WTC11 (cell line): ENCODE results near the gene TRIM17. TPM values are rescaled to one million over a fixed set of nuclear protein-coding genes. Genes with fewer than 3 reads are reported as not detected.

Experiments
- ATAC-seq: fragments of 200-7000 bp; cut with Tn5 transposase; 2 replicates; pipeline ENCODE4 v1.10.0; 2021; ENCODE audit warnings: mild to moderate bottlenecking, moderate library complexity
- CTCF ChIA-PET: fragments of 300-600 bp; sonication (Branson Sonifier 250); formaldehyde crosslinking; loops from one replicate; lab custom pipeline; 2021; ENCODE audit warnings: antibody characterized with exemption; lab: Charles Lee
- POLR2A ChIA-PET: fragments of 350-600 bp; sonication (Branson Sonifier 250); formaldehyde crosslinking; loops from one replicate; lab custom pipeline; 2021; ENCODE audit warnings: antibody characterized with exemption; lab: Charles Lee
- DNase-seq: peaks from one replicate; pipeline ENCODE4 v3.0.0; 2021; ENCODE audit warnings: low spot score
- H3K27ac Mint-ChIP-seq: 2 replicates; pipeline ENCODE4 v1.8.0; 2021; ENCODE audit warnings: mixed read lengths
- H3K27me3 Mint-ChIP-seq: 2 replicates; pipeline ENCODE4 v1.8.0; 2021; ENCODE audit warnings: low read depth, mild to moderate bottlenecking, moderate library complexity, mixed read lengths
- H3K36me3 Mint-ChIP-seq: 2 replicates; pipeline ENCODE4 v1.8.0; 2021; ENCODE audit warnings: mixed read lengths
- H3K4me1 Mint-ChIP-seq: 2 replicates; pipeline ENCODE4 v1.8.0; 2022; ENCODE audit warnings: mixed read lengths
- H3K4me3 Mint-ChIP-seq: 2 replicates; pipeline ENCODE4 v1.8.0; 2021; ENCODE audit warnings: mild to moderate bottlenecking, moderate library complexity, mixed read lengths
- H3K9me3 Mint-ChIP-seq: 2 replicates; pipeline ENCODE4 v1.8.0; 2021; ENCODE audit warnings: mixed read lengths
- AFF4 ChIP-seq: sonication (generic); formaldehyde crosslinking; IDR thresholded peaks from 2 replicates; pipeline ENCODE4 v1.8.1; 2023; ENCODE audit warnings: mild to moderate bottlenecking, missing genetic modification reagents, borderline replicate concordance
- CREB1 ChIP-seq: sonication (generic); formaldehyde crosslinking; IDR thresholded peaks from 2 replicates; pipeline ENCODE4 v1.8.0; 2023; ENCODE audit warnings: mild to moderate bottlenecking, missing genetic modification reagents
- CTCF ChIP-seq: fragments of 200-600 bp; IDR thresholded peaks from 2 replicates; pipeline ENCODE4 v1.8.0; 2022; ENCODE audit warnings: antibody characterized with exemption
- EMX1 ChIP-seq: fragments of 250-450 bp; sonication (Bioruptor Pico); IDR thresholded peaks from 2 replicates; pipeline ENCODE4 v1.8.0; 2021; ENCODE audit warnings: mild to moderate bottlenecking
- FOXK1 ChIP-seq: sonication (generic); formaldehyde crosslinking; IDR thresholded peaks from 2 replicates; pipeline ENCODE4 v1.8.0; 2022; ENCODE audit warnings: mild to moderate bottlenecking, moderate library complexity, missing genetic modification reagents
- FOXP1 ChIP-seq: sonication (generic); formaldehyde crosslinking; IDR thresholded peaks from 2 replicates; pipeline ENCODE4 v1.8.0; 2022; ENCODE audit warnings: missing genetic modification reagents, mild to moderate bottlenecking, moderate library complexity, borderline replicate concordance
- HMGXB4 ChIP-seq: sonication (generic); formaldehyde crosslinking; IDR thresholded peaks from 2 replicates; pipeline ENCODE4 v1.8.1; 2023; ENCODE audit warnings: mild to moderate bottlenecking, moderate library complexity, missing genetic modification reagents
- JAZF1 ChIP-seq: fragments of 250-450 bp; sonication (Bioruptor Pico); IDR thresholded peaks from 2 replicates; pipeline ENCODE4 v1.9.0; 2021; ENCODE audit warnings: moderate library complexity, mild to moderate bottlenecking, inconsistent platforms
- KAT7 ChIP-seq: sonication (generic); formaldehyde crosslinking; IDR thresholded peaks from 2 replicates; pipeline ENCODE4 v1.8.1; 2023; ENCODE audit warnings: missing genetic modification reagents, mild to moderate bottlenecking, borderline replicate concordance
- MLX ChIP-seq: sonication (generic); formaldehyde crosslinking; IDR thresholded peaks from 2 replicates; pipeline ENCODE4 v1.8.1; 2023; ENCODE audit warnings: mild to moderate bottlenecking, missing genetic modification reagents, moderate library complexity
- MYBL2 ChIP-seq: sonication (generic); formaldehyde crosslinking; IDR thresholded peaks from 2 replicates; pipeline ENCODE4 v1.8.1; 2023; ENCODE audit warnings: mild to moderate bottlenecking, moderate library complexity, missing genetic modification reagents
- NFYB ChIP-seq: sonication (generic); formaldehyde crosslinking; conservative IDR thresholded peaks from 2 replicates; pipeline ENCODE4 v1.8.0; 2022; ENCODE audit warnings: low read depth, missing genetic modification reagents
- USF1 ChIP-seq: sonication (generic); formaldehyde crosslinking; IDR thresholded peaks from 2 replicates; pipeline ENCODE4 v1.8.0; 2022; ENCODE audit warnings: mild to moderate bottlenecking, missing genetic modification reagents
- ZNF121 ChIP-seq: sonication (generic); formaldehyde crosslinking; IDR thresholded peaks from 2 replicates; pipeline ENCODE4 v1.8.0; 2023; ENCODE audit warnings: missing genetic modification reagents
- ZNF396 ChIP-seq: fragments of 250-450 bp; sonication (Bioruptor Pico); IDR thresholded peaks from 2 replicates; pipeline ENCODE4 v1.8.0; 2021; ENCODE audit warnings: mild to moderate bottlenecking, moderate library complexity, borderline replicate concordance
- total RNA-seq: library from RNA; stranded (reverse); gene quantifications from 3 replicates; pipeline ENCODE4 v1.2.3, GENCODE V29; 2021

Gene TRIM17
- total RNA-seq, 1 experiment from 2014 or later: 2.6 TPM

- Mint-ChIP-seq H3K36me3 (peaks cover 2% of the 10 kb centered on the region; the same call in 1 of the 2 replicates), H3K4me1 (peaks cover 40% of the 10 kb centered on the region), H3K4me3 (peak overlapping the region; percentile 96), H3K27ac (peak overlapping the region; percentile 62; the same call in 1 of the 2 replicates), H3K27me3 (peaks cover 22% of the 10 kb centered on the region), H3K9me3 (no peaks in the 10 kb centered on the region)
- POLR2A ChIA-PET: interaction anchor here (0.7 to 3.1 kb wide), 5 partner anchors 9 to 423 kb away, joined by 4 to 52 read pairs (median 6); partner anchors contain the start of gene TRIM11
- peak; percentile 20 for ATAC-seq
- DNase-seq: peak; percentile 78
- TF ChIP-seq ZNF396 (CRISPR knock-in tag): no peak
- TF ChIP-seq USF1: peak; percentile 15; the same call in 1 of the 2 replicates
- TF ChIP-seq AFF4 (CRISPR knock-in tag): no peak
- peak; percentile 68 for TF ChIP-seq CTCF
- TF ChIP-seq ZNF121 (CRISPR knock-in tag): no peak
- peak; percentile 22; the same call in 1 of the 2 replicates for TF ChIP-seq EMX1 (CRISPR knock-in tag)
- TF ChIP-seq NFYB (CRISPR knock-in tag): no peak
- TF ChIP-seq FOXK1 (CRISPR knock-in tag): 0 out of 2 replicates have a peak, but pooled peaks have one; percentile 55
- TF ChIP-seq FOXP1 (CRISPR knock-in tag): peak; percentile 73; the same call in 1 of the 2 replicates
- TF ChIP-seq MLX (CRISPR knock-in tag): no peak
- 0 out of 2 replicates have a peak, but pooled peaks have one; percentile 73 for TF ChIP-seq KAT7 (CRISPR knock-in tag)
- TF ChIP-seq CREB1 (CRISPR knock-in tag): no peak
- TF ChIP-seq HMGXB4: no peak; the same call in 1 of the 2 replicates
- TF ChIP-seq MYBL2 (CRISPR knock-in tag): 0 out of 2 replicates have a peak, but pooled peaks have one; percentile 6
- TF ChIP-seq JAZF1 (CRISPR knock-in tag): no peak
- CTCF ChIA-PET: interaction anchor here (0.7 to 2.2 kb wide), 10 partner anchors 10 to 1141 kb away, joined by 3 to 12 read pairs (median 4); partner anchors contain the start of gene TRIM11
Observed at GRCh38 chr1:228459091-228459993, 42.7 kb upstream of the TRIM17 start.
